T-cell (primary cell): ENCODE results near the gene MCAM. TPM values are rescaled to one million over a fixed set of nuclear protein-coding genes. Genes with fewer than 3 reads are reported as not detected.

ENCODE experiments used
- ATAC-seq, 4 experiments: fragments of 200-7000 bp in 3 of 4; fragments of 150-1000 bp in 1 of 4; cut with Tn5 transposase; replicated peaks in 1 of 4; 1 replicate in 3 of 4; 2 replicates in 1 of 4; pipeline ENCODE4 v1.10.0; 2021; ENCODE audit warnings: moderate library complexity in 3 of 4, mild to moderate bottlenecking in 2 of 4, moderate number of reproducible peaks in 1 of 4
- CTCF ChIA-PET, 2 donors: fragments of 300-600 bp; sonication (Branson Sonifier 250); formaldehyde crosslinking; loops; one replicate each; lab custom pipeline; 2022; ENCODE audit warnings: antibody characterized with exemption in 2 of 2; lab: Charles Lee
- POLR2A ChIA-PET, 2 donors: fragments of 300-600 bp; sonication (Branson Sonifier 250); formaldehyde crosslinking; loops; one replicate each; lab custom pipeline; 2022; ENCODE audit warnings: antibody characterized with exemption in 2 of 2; lab: Charles Lee
- DNase-seq, 35 experiments: peaks; one replicate each; pipeline versions ENCODE4 v3.0.0 to v3.0.0-alpha.2; 2013 to 2023
- H3K27ac ChIP-seq: one replicate; pipeline ENCODE4 v1.5.1; 2013; ENCODE audit warnings: low read length
- H3K27me3 ChIP-seq, 2 experiments: replicated peaks in 1 of 2; 1 replicate in 1 of 2; 2 replicates in 1 of 2; pipeline versions ENCODE4 v1.6.1 to v1.7.0; 2013; ENCODE audit warnings: low read length in 1 of 2, mixed read lengths in 1 of 2; ENCODE audit not compliant: control insufficient read depth in 2 of 2, insufficient read depth in 2 of 2; ENCODE audit errors: extremely low read depth in 1 of 2
- H3K36me3 ChIP-seq, 2 donors: 1 replicate in 1 of 2; 2 replicates in 1 of 2; pipeline versions ENCODE4 v1.6.1 to v1.7.0; 2013; ENCODE audit warnings: low read length in 1 of 2; ENCODE audit not compliant: control insufficient read depth in 2 of 2, insufficient read depth in 1 of 2; ENCODE audit errors: extremely low read depth in 1 of 2
- H3K4me1 ChIP-seq, 2 experiments: 1 replicate in 1 of 2; 2 replicates in 1 of 2; pipeline versions ENCODE4 v1.6.1 to v1.7.0; 2013; ENCODE audit warnings: low read length in 2 of 2, mixed read lengths in 1 of 2; ENCODE audit not compliant: insufficient read depth in 2 of 2, control insufficient read depth in 1 of 2; ENCODE audit errors: extremely low read depth in 1 of 2
- H3K4me3 ChIP-seq, 2 donors: 1 replicate in 1 of 2; 2 replicates in 1 of 2; pipeline versions ENCODE4 v1.5.1 to v1.7.0; 2013; ENCODE audit warnings: mild to moderate bottlenecking in 2 of 2, low read length in 1 of 2, moderate library complexity in 1 of 2; ENCODE audit not compliant: control insufficient read depth in 1 of 2; ENCODE audit errors: extremely low read depth in 1 of 2
- H3K9me3 ChIP-seq: 2 replicates; pipeline ENCODE4 v1.7.0; 2013
- H3K27ac Mint-ChIP-seq, 2 donors: one replicate each; pipeline ENCODE4 v1.8.0; 2020 to 2021; ENCODE audit warnings: mild to moderate bottlenecking in 2 of 2, mixed read lengths in 2 of 2
- H3K27me3 Mint-ChIP-seq, 2 donors: one replicate each; pipeline ENCODE4 v1.8.0; 2021 to 2022; ENCODE audit warnings: mixed read lengths in 2 of 2
- H3K36me3 Mint-ChIP-seq: one replicate; pipeline ENCODE4 v1.8.0; 2021; ENCODE audit warnings: mixed read lengths
- H3K4me1 Mint-ChIP-seq, 3 donors: one replicate each; pipeline ENCODE4 v1.8.0; 2020 to 2022; ENCODE audit warnings: mixed read lengths in 3 of 3, mild to moderate bottlenecking in 1 of 3
- H3K4me3 Mint-ChIP-seq, 3 donors: one replicate each; pipeline ENCODE4 v1.8.0; 2020 to 2022; ENCODE audit warnings: mild to moderate bottlenecking in 3 of 3, mixed read lengths in 3 of 3, moderate library complexity in 3 of 3
- H3K9me3 Mint-ChIP-seq, 3 donors: one replicate each; pipeline ENCODE4 v1.8.0; 2020 to 2022; ENCODE audit warnings: mixed read lengths in 3 of 3
- WGBS: methylation state at CpG from one replicate; pipeline ENCODE4 v1.1.5; 2013; ENCODE audit warnings: missing lambda C conversion rate; ENCODE audit not compliant: insufficient coverage; 5-methylcytosine and 5-hydroxymethylcytosine counted together
- total RNA-seq, 35 experiments: library from RNA in 6 of 35; stranded (reverse) in 6 of 35; fragments of 120-200 nt in 1 of 35; gene quantifications; one replicate each; pipeline versions ENCODE4 v1.2.1 to v1.2.4 and lab custom pipeline; 2013 to 2026

MCAM gene
- total RNA-seq, 5 donors from 2014 or later (not counting 1 experiment from before 2014, with no cell fraction given), result 0.50 to 10.2 (median 0.76) TPM

DNA sequence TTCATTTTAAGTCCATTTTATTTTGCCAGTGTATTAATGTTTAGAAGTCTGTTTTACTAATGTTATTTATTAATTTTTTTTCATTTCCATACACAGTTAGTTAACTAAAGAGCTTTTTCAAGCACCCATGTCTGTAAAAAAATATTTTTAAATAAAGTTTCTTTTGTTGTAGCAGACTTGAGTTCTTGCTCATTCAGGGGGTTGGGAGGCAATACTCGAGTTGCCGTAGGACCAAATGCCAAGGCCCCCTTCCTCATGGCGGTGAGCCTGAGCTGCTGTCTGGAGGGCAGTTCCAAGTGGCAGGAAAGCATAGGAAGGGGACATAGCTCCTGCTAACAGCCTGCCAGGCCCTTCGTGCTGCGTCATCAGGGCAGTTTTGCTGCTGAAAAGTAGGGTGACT lies 9.0 kb downstream of the MCAM start:
- ChIA-PET POLR2A (interaction anchor here in 1 of 2 donors (0.6 to 0.7 kb wide), 2 partner anchors 16 to 41 kb away, joined by 4 to 5 read pairs; no protein-coding TSS in a partner anchor), CTCF (interaction anchor here (0.7 to 1.1 kb wide), 4 partner anchors 11 to 30 kb away, joined by 3 read pairs; no protein-coding TSS in a partner anchor)
- 98% methylated on average over 5 of the region's 5 CpGs for WGBS
- no peak overlapping the region for H3K4me3 ChIP-seq
- ATAC-seq, result no peak
- H3K4me1 ChIP-seq, result peaks cover 27 to 30% of the 10 kb centered on the region in 2 experiments
- Mint-ChIP-seq H3K27me3 (no peaks in the 10 kb centered on the region), H3K9me3 (no peaks in the 10 kb centered on the region), H3K27ac (no peak overlapping the region), H3K36me3 (peaks cover 12% of the 10 kb centered on the region), H3K4me1 (peaks cover 30 to 33% (median 32%) of the 10 kb centered on the region in 3 donors), H3K4me3 (no peak overlapping the region)
- no peak overlapping the region for H3K27ac ChIP-seq
- H3K9me3 ChIP-seq, result no peaks in the 10 kb centered on the region
- no peak for DNase-seq
- peaks cover 9 to 19% of the 10 kb centered on the region in 2 donors for H3K36me3 ChIP-seq
- peaks cover 0 to 9% of the 10 kb centered on the region in 2 experiments for H3K27me3 ChIP-seq

DNA sequence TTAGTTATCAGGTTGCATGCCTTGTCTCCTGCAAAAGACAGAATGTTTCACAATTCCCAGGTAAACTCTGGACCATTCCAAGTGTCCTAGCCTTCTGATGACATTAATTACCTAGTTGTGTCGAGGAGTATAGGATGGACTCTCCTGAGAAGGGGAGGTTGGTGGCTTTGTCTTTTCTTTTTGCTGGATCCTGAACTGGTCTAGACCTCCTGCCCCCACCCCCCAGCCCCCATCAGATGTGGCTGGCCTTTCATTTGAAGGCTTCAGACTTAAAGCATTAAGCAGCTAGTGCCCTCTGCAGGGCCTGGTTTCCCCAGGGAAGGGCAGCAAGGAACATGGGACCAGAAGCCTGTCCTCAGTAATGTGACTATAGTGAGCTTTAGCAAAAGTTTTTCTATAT lies 9.7 kb downstream of the MCAM start:
- POLR2A ChIA-PET, result interaction anchor here (0.5 to 1.0 kb wide), 6 partner anchors 10 to 141 kb away, joined by 3 to 8 read pairs (median 4); no protein-coding TSS in a partner anchor
- no peaks in the 10 kb centered on the region for H3K27me3 Mint-ChIP-seq
- DNase-seq (no peak), ATAC-seq (no peak)
- no CpG with 5 or more reads among the region's 1 CpG for WGBS
- no peak overlapping the region for H3K4me3 ChIP-seq
- H3K27me3 ChIP-seq, result peaks cover 0 to 3% of the 10 kb centered on the region in 2 experiments
- H3K36me3 Mint-ChIP-seq, result peaks cover 19% of the 10 kb centered on the region
- peaks cover 30 to 33% (median 32%) of the 10 kb centered on the region in 3 donors for H3K4me1 Mint-ChIP-seq
- peak overlapping the region; percentile 92 to 95 for H3K27ac Mint-ChIP-seq
- H3K4me1 ChIP-seq, result peaks cover 27 to 30% of the 10 kb centered on the region in 2 experiments
- H3K27ac ChIP-seq, result peak overlapping the region; percentile 20
- H3K4me3 Mint-ChIP-seq, result no peak overlapping the region
- CTCF ChIA-PET, result interaction anchor here in 1 of 2 donors (1.0 to 2.0 kb wide), 3 partner anchors 8 to 101 kb away, joined by 3 to 6 read pairs (median 4); partner anchors contain the start of gene CBL
- no peaks in the 10 kb centered on the region for H3K9me3 Mint-ChIP-seq
- H3K36me3 ChIP-seq, result peaks cover 9 to 26% of the 10 kb centered on the region in 2 donors
- no peaks in the 10 kb centered on the region for H3K9me3 ChIP-seq

DNA sequence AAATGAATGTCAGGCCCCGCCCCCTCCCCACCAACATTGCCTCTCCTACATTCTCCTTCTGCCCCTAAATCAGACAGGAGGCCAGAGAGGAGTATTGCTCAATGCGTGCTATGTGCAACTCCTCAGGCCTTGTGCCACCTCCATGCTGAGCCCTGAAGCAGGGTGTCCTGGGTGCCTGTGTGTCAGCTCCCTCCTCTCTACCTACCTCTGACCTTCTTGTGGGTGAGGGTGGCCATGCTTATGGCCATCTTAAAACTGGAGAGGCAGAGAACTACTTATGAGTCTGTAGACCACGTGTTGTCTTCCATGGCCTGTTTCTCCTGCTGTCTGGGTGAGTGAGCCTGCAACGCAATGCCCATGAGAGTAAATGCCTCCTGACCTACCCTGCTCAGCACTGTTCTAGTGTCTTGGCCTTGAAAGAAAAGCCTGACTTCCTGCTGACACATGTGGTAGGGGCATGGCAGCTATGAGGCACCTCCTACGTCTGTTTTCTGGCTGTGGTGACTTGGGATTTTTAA lies 10.5 kb downstream of the MCAM start:
- peaks cover 25% of the 10 kb centered on the region for H3K36me3 Mint-ChIP-seq
- H3K9me3 ChIP-seq, result no peaks in the 10 kb centered on the region
- H3K4me1 ChIP-seq, result peaks cover 27 to 30% of the 10 kb centered on the region in 2 experiments
- peaks cover 9 to 34% of the 10 kb centered on the region in 2 donors for H3K36me3 ChIP-seq
- ChIA-PET CTCF (interaction anchor here (0.6 to 2.0 kb wide), 6 partner anchors 9 to 1880 kb away, joined by 3 to 10 read pairs (median 6); partner anchors contain the start of gene CBL (in 1 of the 2)), POLR2A (interaction anchor here (0.6 to 1.0 kb wide), 4 partner anchors 10 to 32 kb away, joined by 3 to 5 read pairs (median 4); partner anchors contain the start of gene MCAM (in 1 of the 2))
- WGBS, result 60% methylated on average over 2 of the region's 5 CpGs
- no peaks in the 10 kb centered on the region for H3K27me3 Mint-ChIP-seq
- H3K4me3 ChIP-seq, result peak overlapping the region in 1 of 2 donors; percentile 33
- H3K9me3 Mint-ChIP-seq, result no peaks in the 10 kb centered on the region
- peak overlapping the region; percentile 71 for H3K27ac ChIP-seq
- peak overlapping the region; percentile 10 to 79 (median 44) for H3K4me3 Mint-ChIP-seq
- peak overlapping the region; percentile 92 to 95 for H3K27ac Mint-ChIP-seq
- DNase-seq, result peak in 32 of 35 experiments; percentile 27 to 86 (median 61)
- ATAC-seq, result peak; percentile 89 to 97 (median 92)
- peaks cover 30 to 33% (median 32%) of the 10 kb centered on the region in 3 donors for H3K4me1 Mint-ChIP-seq
- H3K27me3 ChIP-seq, result no peaks in the 10 kb centered on the region

DNA sequence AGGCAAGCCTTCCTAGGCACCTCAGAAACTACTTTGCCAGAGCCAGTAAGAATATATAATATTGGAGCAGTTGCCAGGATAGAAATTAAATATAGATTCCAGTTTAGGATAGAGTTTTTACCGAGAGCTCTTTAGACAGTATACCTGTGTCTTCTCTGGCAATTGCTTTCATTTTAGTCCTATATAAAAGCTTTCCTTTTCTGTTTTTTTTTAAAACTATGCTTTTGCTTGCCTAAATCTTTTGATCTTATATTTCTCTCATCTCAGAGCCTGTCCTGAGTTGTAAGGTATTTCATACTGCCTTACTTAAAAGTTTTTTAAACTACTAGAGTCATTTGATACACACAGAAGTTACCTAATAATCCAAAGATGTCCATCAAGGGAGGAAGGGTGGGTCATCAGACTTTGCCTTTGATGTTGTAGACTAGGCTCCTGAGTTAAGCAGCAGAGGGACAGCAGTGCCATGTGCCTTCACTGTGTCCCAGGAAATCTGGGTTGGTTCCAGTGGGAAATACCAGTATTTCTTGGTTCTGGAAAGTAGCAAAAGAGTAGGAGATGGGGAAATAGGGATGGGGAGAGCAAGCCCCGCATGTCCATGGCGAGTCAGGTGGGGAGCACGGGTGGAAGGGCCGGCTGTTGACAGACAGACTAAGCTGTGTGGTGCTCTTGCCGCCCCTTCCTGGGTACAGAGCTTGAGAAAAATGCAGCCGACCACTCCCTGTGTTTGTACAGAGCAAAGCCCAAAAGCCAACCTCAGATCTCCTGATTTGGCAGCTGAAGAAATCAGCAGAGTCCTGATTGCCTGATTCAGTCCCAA lies 11.2 kb downstream of the MCAM start:
- Mint-ChIP-seq H3K4me3 (peak overlapping the region; percentile 44 to 79 (median 49)), H3K36me3 (peaks cover 31% of the 10 kb centered on the region), H3K27ac (peak overlapping the region; percentile 92 to 95), H3K27me3 (no peaks in the 10 kb centered on the region), H3K9me3 (no peaks in the 10 kb centered on the region), H3K4me1 (peaks cover 30 to 33% (median 32%) of the 10 kb centered on the region in 3 donors)
- H3K36me3 ChIP-seq, result peaks cover 6 to 41% of the 10 kb centered on the region in 2 donors
- WGBS, result 71% methylated on average over 6 of the region's 7 CpGs
- H3K27ac ChIP-seq, result peak overlapping the region; percentile 71
- H3K9me3 ChIP-seq, result no peaks in the 10 kb centered on the region
- H3K4me1 ChIP-seq, result peaks cover 27 to 30% of the 10 kb centered on the region in 2 experiments
- DNase-seq (peak in 1 of 35 experiments; percentile 12), ATAC-seq (peak in 3 of 4 experiments; percentile 12 to 30 (median 24))
- H3K27me3 ChIP-seq, result no peaks in the 10 kb centered on the region
- ChIA-PET CTCF (interaction anchor here (0.6 to 2.0 kb wide), 6 partner anchors 10 to 1879 kb away, joined by 3 to 10 read pairs (median 6); no protein-coding TSS in a partner anchor), POLR2A (interaction anchor here (0.6 kb wide), 2 partner anchors 11 to 33 kb away, joined by 3 to 5 read pairs; partner anchors contain the start of gene MCAM (in 1 of the 2))
- peak overlapping the region in 1 of 2 donors; percentile 33 for H3K4me3 ChIP-seq

DNA sequence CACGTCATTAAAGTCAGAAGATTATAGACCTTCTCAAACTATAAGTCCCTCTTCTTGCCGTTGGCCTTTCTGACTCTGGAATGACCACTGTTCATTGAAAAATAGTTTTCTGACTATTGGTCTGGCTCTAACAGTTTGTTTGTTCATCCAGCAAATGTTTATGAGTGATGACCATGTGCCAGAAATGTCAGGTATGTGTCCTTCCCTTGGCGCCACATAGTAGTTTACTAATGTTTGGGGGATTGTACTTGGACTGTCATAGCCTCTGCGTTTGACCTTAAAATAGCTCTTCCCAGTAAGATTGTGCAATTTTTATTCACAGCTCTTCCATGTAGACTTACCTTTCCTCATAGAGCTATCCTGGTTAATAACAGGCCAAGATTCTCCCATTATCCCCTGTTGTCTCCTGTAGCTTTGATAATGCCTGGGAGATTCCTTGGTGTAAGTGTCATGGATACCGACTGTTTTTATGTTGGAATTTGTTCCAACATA lies 13.7 kb downstream of the MCAM start:
- Histone ChIP-seq H3K9me3 (no peaks in the 10 kb centered on the region), H3K4me1 (peaks cover 27 to 30% of the 10 kb centered on the region in 2 experiments), H3K4me3 (no peak overlapping the region), H3K27ac (no peak overlapping the region), H3K27me3 (no peaks in the 10 kb centered on the region), H3K36me3 (peaks cover 5 to 66% of the 10 kb centered on the region in 2 donors)
- ChIA-PET CTCF (interaction anchor here (0.5 to 0.8 kb wide), 3 partner anchors 21 to 106 kb away, joined by 3 read pairs; no protein-coding TSS in a partner anchor), POLR2A (interaction anchor here in 1 of 2 donors (0.5 kb wide), 1 partner anchor 22 kb away, joined by 3 read pairs; no protein-coding TSS in a partner anchor)
- H3K27ac Mint-ChIP-seq, result peak overlapping the region in 1 of 2 donors; percentile 41
- no peak for ATAC-seq
- no peak overlapping the region for H3K4me3 Mint-ChIP-seq
- no CpG with 5 or more reads among the region's 5 CpGs for WGBS
- H3K4me1 Mint-ChIP-seq, result peaks cover 30 to 33% (median 32%) of the 10 kb centered on the region in 3 donors
- no peaks in the 10 kb centered on the region for H3K9me3 Mint-ChIP-seq
- H3K36me3 Mint-ChIP-seq, result peaks cover 54% of the 10 kb centered on the region
- H3K27me3 Mint-ChIP-seq, result no peaks in the 10 kb centered on the region
- no peak for DNase-seq
